Upper lobe of right lung (tissue), 1 donor: ENCODE measurements around the gene XKR7. TPM values are rescaled to one million over a fixed set of nuclear protein-coding genes. Genes with fewer than 3 reads are reported as not detected.

Source experiments
- ATAC-seq: fragments of 200-7000 bp; cut with Tn5 transposase; one replicate; pipeline ENCODE4 v1.9.1; 2020; ENCODE audit warnings: mild to moderate bottlenecking, moderate library complexity
- DNase-seq: peaks from one replicate; pipeline ENCODE4 v3.0.0-alpha.2; 2020
- H3K27ac ChIP-seq: fragments of 200-600 bp; one replicate; pipeline ENCODE4 v1.8.0; 2022
- H3K27me3 ChIP-seq: fragments of 200-600 bp; one replicate; pipeline ENCODE4 v1.8.0; 2022; ENCODE audit warnings: mild to moderate bottlenecking
- H3K36me3 ChIP-seq: fragments of 200-600 bp; one replicate; pipeline ENCODE4 v1.8.0; 2022
- H3K4me1 ChIP-seq: fragments of 200-600 bp; one replicate; pipeline ENCODE4 v1.8.0; 2022
- H3K4me3 ChIP-seq: fragments of 200-600 bp; one replicate; pipeline ENCODE4 v1.8.0; 2022; ENCODE audit warnings: mild to moderate bottlenecking
- H3K9me3 ChIP-seq: fragments of 200-600 bp; one replicate; pipeline ENCODE4 v1.8.0; 2022
- CTCF ChIP-seq: fragments of 200-600 bp; IDR thresholded peaks from one replicate; pipeline ENCODE4 v1.8.0; 2022; ENCODE audit warnings: antibody characterized with exemption
- intact Hi-C: fragments of 100-400 bp; cut with DNase I; formaldehyde crosslinking; loops from one replicate; pipeline ENCODE4 v1.11.0; 2022
- total RNA-seq: library from RNA; stranded (reverse); fragmentation: NEBNext Ultra II Directional; extraction: Animal tissue kit (Norgen Biotek cat#: 25700); gene quantifications from one replicate; pipeline ENCODE4 v1.2.1, GENCODE V29; 2021
- donor health status: DM: no; HTN: yes; CAD: no; lungs with severe emphysema.

XKR7 gene
- total RNA-seq, 1 donor from 2014 or later, result 0.09 TPM

GRCh38 chr20:31922181-31922580 lies 45.8 kb upstream of the XKR7 start:
- no peaks in the 10 kb centered on the region for H3K4me1 ChIP-seq
- no peak for DNase-seq
- no peaks in the 10 kb centered on the region for H3K27me3 ChIP-seq
- intact Hi-C loops, result no loop called here
- ATAC-seq, result no peak
- no peak overlapping the region for H3K4me3 ChIP-seq
- no peaks in the 10 kb centered on the region for H3K9me3 ChIP-seq
- no peaks in the 10 kb centered on the region for H3K36me3 ChIP-seq
- no peak for TF ChIP-seq CTCF
- no peak overlapping the region for H3K27ac ChIP-seq

- H3K27me3 ChIP-seq, result no peaks in the 10 kb centered on the region
- intact Hi-C loops, result no loop called here
- H3K4me3 ChIP-seq, result no peak overlapping the region
- no peaks in the 10 kb centered on the region for H3K36me3 ChIP-seq
- H3K27ac ChIP-seq, result no peak overlapping the region
- no peaks in the 10 kb centered on the region for H3K4me1 ChIP-seq
- DNase-seq (no peak), ATAC-seq (no peak)
- TF ChIP-seq CTCF, result no peak
- no peaks in the 10 kb centered on the region for H3K9me3 ChIP-seq
Measured at GRCh38 chr20:31922588-31922987, 45.4 kb upstream of the XKR7 start.

GRCh38 chr20:31923388-31924331 lies 44.3 kb upstream of the XKR7 start:
- peak; percentile 10 for ATAC-seq
- H3K9me3 ChIP-seq, result no peaks in the 10 kb centered on the region
- DNase-seq, result no peak
- TF ChIP-seq CTCF, result no peak
- no peaks in the 10 kb centered on the region for H3K36me3 ChIP-seq
- no peak overlapping the region for H3K27ac ChIP-seq
- H3K27me3 ChIP-seq, result no peaks in the 10 kb centered on the region
- no peak overlapping the region for H3K4me3 ChIP-seq
- no peaks in the 10 kb centered on the region for H3K4me1 ChIP-seq
- intact Hi-C loops, result no loop called here

- Histone ChIP-seq H3K4me1 (no peaks in the 10 kb centered on the region), H3K4me3 (no peak overlapping the region), H3K27ac (no peak overlapping the region), H3K9me3 (no peaks in the 10 kb centered on the region), H3K36me3 (no peaks in the 10 kb centered on the region), H3K27me3 (no peaks in the 10 kb centered on the region)
- DNase-seq (no peak), ATAC-seq (no peak)
- TF ChIP-seq CTCF, result no peak
- intact Hi-C loops, result no loop called here
Measured at GRCh38 chr20:31924561-31924960, 43.4 kb upstream of the XKR7 start.

GRCh38 chr20:31925631-31926030 lies 42.3 kb upstream of the XKR7 start:
- H3K9me3 ChIP-seq, result no peaks in the 10 kb centered on the region
- H3K27me3 ChIP-seq, result no peaks in the 10 kb centered on the region
- intact Hi-C loops, result no loop called here
- H3K4me1 ChIP-seq, result no peaks in the 10 kb centered on the region
- ATAC-seq (no peak), DNase-seq (no peak)
- H3K36me3 ChIP-seq, result no peaks in the 10 kb centered on the region
- H3K27ac ChIP-seq, result no peak overlapping the region
- H3K4me3 ChIP-seq, result no peak overlapping the region
- TF ChIP-seq CTCF, result no peak
